H1 (cell line): ENCODE measurements around the gene PDGFD. TPM values are rescaled to one million over a fixed set of nuclear protein-coding genes. Genes with fewer than 3 reads are reported as not detected.

ENCODE experiments used
- CTCF ChIA-PET: fragments of 300-600 bp; sonication (Branson Sonifier 250); formaldehyde crosslinking; loops from one replicate; lab custom pipeline; 2021; ENCODE audit not compliant: partially characterized antibody; lab: Charles Lee
- POLR2A ChIA-PET: fragments of 300-600 bp; sonication (Branson Sonifier 250); formaldehyde crosslinking; loops from one replicate; lab custom pipeline; 2021; ENCODE audit warnings: inconsistent platforms; ENCODE audit not compliant: partially characterized antibody; lab: Charles Lee
- DNase-seq, 2 experiments: peaks; one replicate each; pipeline versions ENCODE4 v3.0.0 to v3.0.0-alpha.2; 2010 to 2022; ENCODE audit warnings: low spot score in 2 of 2, low read depth in 1 of 2, mixed read lengths in 1 of 2
- FAIRE-seq: peaks from 2 replicates; lab custom pipeline; 2011; peaks lifted over from hg19 to GRCh38; lab: Jason Lieb, UNC
- H2AFZ ChIP-seq: 2 replicates; pipeline ENCODE4 v1.8.1; 2012; ENCODE audit warnings: low read length, inconsistent platforms
- H2AK5ac ChIP-seq: 2 replicates; pipeline ENCODE4 v1.6.1; 2013; ENCODE audit warnings: low read depth, low read length
- H2BK120ac ChIP-seq: replicated peaks from 2 replicates; pipeline ENCODE3; 2013; ENCODE audit warnings: low read depth, low read length, inconsistent platforms
- H2BK12ac ChIP-seq: 2 replicates; pipeline ENCODE4 v1.6.1; 2013; ENCODE audit warnings: low read depth, low read length
- H2BK15ac ChIP-seq: 2 replicates; pipeline ENCODE4 v1.6.1; 2013; ENCODE audit warnings: low read length
- H2BK20ac ChIP-seq: 2 replicates; pipeline ENCODE4 v1.6.1; 2013; ENCODE audit warnings: low read length
- H2BK5ac ChIP-seq: 2 replicates; pipeline ENCODE4 v1.6.1; 2013; ENCODE audit warnings: low read depth, low read length
- H3K14ac ChIP-seq: 2 replicates; pipeline ENCODE4 v1.6.1; 2013; ENCODE audit warnings: inconsistent platforms; ENCODE audit not compliant: insufficient read length
- H3K18ac ChIP-seq: 2 replicates; pipeline ENCODE4 v1.6.1; 2013; ENCODE audit warnings: low read length; ENCODE audit errors: extremely low read depth
- H3K23ac ChIP-seq: 2 replicates; pipeline ENCODE4 v1.6.1; 2013; ENCODE audit warnings: inconsistent platforms; ENCODE audit not compliant: insufficient read length
- H3K23me2 ChIP-seq: 2 replicates; pipeline ENCODE4 v1.6.1; 2013; ENCODE audit warnings: low read depth, low read length
- H3K27ac ChIP-seq: 2 replicates; pipeline ENCODE4 v1.6.1; 2011; ENCODE audit warnings: low read depth, low read length, inconsistent platforms
- H3K27me3 ChIP-seq, 4 experiments: replicated peaks in 1 of 4; 1 replicate in 1 of 4; 2 replicates in 3 of 4; pipeline versions ENCODE4 v1.6.1 to v1.8.1; 2011 to 2013; ENCODE audit warnings: low read length in 3 of 4, mild to moderate bottlenecking in 3 of 4, inconsistent platforms in 2 of 4, mixed read lengths in 2 of 4, moderate library complexity in 1 of 4; ENCODE audit not compliant: control insufficient read depth in 3 of 4, insufficient read depth in 3 of 4; ENCODE audit errors: extremely low read depth in 1 of 4
- H3K36me3 ChIP-seq, 4 experiments: 2 replicates each; pipeline versions ENCODE4 v1.6.1 to v1.8.1; 2011 to 2013; ENCODE audit warnings: mild to moderate bottlenecking in 4 of 4, low read length in 3 of 4, moderate library complexity in 2 of 4, control low read depth in 1 of 4, inconsistent platforms in 1 of 4; ENCODE audit not compliant: insufficient read depth in 4 of 4, control insufficient read depth in 2 of 4
- H3K4ac ChIP-seq: replicated peaks from 2 replicates; pipeline ENCODE3; 2013; ENCODE audit warnings: low read length, low read depth, mixed read lengths, inconsistent platforms; ENCODE audit not compliant: insufficient read length
- H3K4me1 ChIP-seq, 4 experiments: replicated peaks in 1 of 4; 1 replicate in 1 of 4; 2 replicates in 3 of 4; pipeline versions ENCODE4 v1.6.1 to v1.8.1; 2011 to 2013; ENCODE audit warnings: low read length in 3 of 4, inconsistent platforms in 2 of 4, mixed read lengths in 1 of 4; ENCODE audit not compliant: insufficient read depth in 4 of 4, control insufficient read depth in 3 of 4
- H3K4me2 ChIP-seq, 2 experiments: 2 replicates each; pipeline versions ENCODE4 v1.6.1 to v1.8.1; 2011 to 2013; ENCODE audit warnings: low read depth in 2 of 2, low read length in 2 of 2, control low read depth in 1 of 2, inconsistent platforms in 1 of 2, mild to moderate bottlenecking in 1 of 2; ENCODE audit not compliant: insufficient read depth in 1 of 2
- H3K4me3 ChIP-seq, 4 experiments: fragments of 200-600, 300-600 bp in 1 of 4; sonication (generic), shearing (Covaris generic), sonication (Bioruptor Twin) in 1 of 4; 2 replicates each; pipeline versions ENCODE4 v1.5.1 to v1.8.1; 2011 to 2016; ENCODE audit warnings: low read length in 4 of 4, low read depth in 3 of 4, control low read depth in 2 of 4, inconsistent platforms in 2 of 4, mild to moderate bottlenecking in 2 of 4, mixed read lengths in 1 of 4, moderate library complexity in 1 of 4; ENCODE audit not compliant: insufficient read depth in 2 of 4; ENCODE audit errors: extremely low read depth in 1 of 4
- H3K56ac ChIP-seq: replicated peaks from 2 replicates; pipeline ENCODE3; 2013; ENCODE audit warnings: low read depth, mild to moderate bottlenecking, mixed read lengths, low read length, inconsistent platforms; ENCODE audit not compliant: insufficient read length
- H3K79me1 ChIP-seq: 2 replicates; pipeline ENCODE4 v1.6.1; 2013; ENCODE audit warnings: low read depth, low read length, control low read depth
- H3K79me2 ChIP-seq, 2 experiments: 2 replicates each; pipeline versions ENCODE4 v1.6.1 to v1.8.1; 2012 to 2013; ENCODE audit warnings: low read length in 2 of 2, mild to moderate bottlenecking in 2 of 2, inconsistent platforms in 1 of 2; ENCODE audit not compliant: insufficient read depth in 2 of 2, control insufficient read depth in 1 of 2
- H3K9ac ChIP-seq, 4 experiments: replicated peaks in 1 of 4; 1 replicate in 1 of 4; 2 replicates in 3 of 4; pipeline versions ENCODE4 v1.6.1 to v1.8.1; 2011 to 2013; ENCODE audit warnings: low read depth in 3 of 4, low read length in 3 of 4, control low read depth in 2 of 4, mild to moderate bottlenecking in 2 of 4, moderate library complexity in 2 of 4, inconsistent platforms in 1 of 4; ENCODE audit errors: extremely low read depth in 1 of 4
- H3K9me3 ChIP-seq, 2 experiments: 2 replicates each; pipeline versions ENCODE4 v1.6.1 to v1.8.1; 2012 to 2013; ENCODE audit warnings: mild to moderate bottlenecking in 2 of 2, moderate library complexity in 2 of 2, control low read depth in 1 of 2, inconsistent platforms in 1 of 2, low read depth in 1 of 2, low read length in 1 of 2, mixed read lengths in 1 of 2; ENCODE audit not compliant: insufficient read depth in 2 of 2
- H4K20me1 ChIP-seq, 2 experiments: replicated peaks in 1 of 2; 2 replicates each; pipeline versions ENCODE3 to v1.8.1; 2011 to 2013; ENCODE audit warnings: inconsistent platforms in 2 of 2, low read length in 2 of 2, mild to moderate bottlenecking in 1 of 2; ENCODE audit not compliant: insufficient read depth in 2 of 2, control insufficient read depth in 1 of 2
- H4K5ac ChIP-seq: 2 replicates; pipeline ENCODE4 v1.6.1; 2013; ENCODE audit warnings: low read length, low read depth, mixed read lengths, inconsistent platforms; ENCODE audit not compliant: insufficient read length
- H4K8ac ChIP-seq: 2 replicates; pipeline ENCODE4 v1.8.0; 2013; ENCODE audit warnings: mild to moderate bottlenecking, moderate library complexity, low read length, inconsistent platforms; ENCODE audit not compliant: insufficient read depth; ENCODE audit errors: extremely low read depth
- H4K91ac ChIP-seq: replicated peaks from 2 replicates; pipeline ENCODE3; 2013; ENCODE audit warnings: low read length, mixed read lengths, inconsistent platforms; ENCODE audit not compliant: insufficient read length
- ATF3 ChIP-seq: IDR thresholded peaks from 2 replicates; pipeline ENCODE4 v1.6.1; 2011; ENCODE audit warnings: low read depth, mild to moderate bottlenecking, low read length; ENCODE audit not compliant: insufficient read depth
- BRCA1 ChIP-seq: IDR thresholded peaks from 2 replicates; pipeline ENCODE4 v1.6.1; 2012; ENCODE audit warnings: low read depth, low read length, improper control_type of control experiment
- E2F6 ChIP-seq: IDR thresholded peaks from 2 replicates; pipeline ENCODE4 v1.6.1; 2012; ENCODE audit warnings: inconsistent platforms
- EZH2 ChIP-seq: fragments of 200-600 bp; sonication (generic); IDR thresholded peaks from 2 replicates; pipeline ENCODE4 v1.7.1; 2012; ENCODE audit warnings: low read depth, mild to moderate bottlenecking, moderate library complexity, low read length, inconsistent platforms; ENCODE audit not compliant: severe bottlenecking
- FOSL1 ChIP-seq: IDR thresholded peaks from 2 replicates; pipeline ENCODE4 v1.6.1; 2011; ENCODE audit warnings: mild to moderate bottlenecking, low read depth, low read length, moderate library complexity; ENCODE audit not compliant: insufficient read depth
- HDAC2 ChIP-seq, 2 experiments: fragments of 300-600 bp in 1 of 2; sonication (generic) in 1 of 2; IDR thresholded peaks; 2 replicates each; pipeline ENCODE4 v1.6.1; 2011 to 2012; ENCODE audit warnings: low read depth in 2 of 2, low read length in 2 of 2, mild to moderate bottlenecking in 2 of 2, moderate library complexity in 2 of 2, borderline replicate concordance in 1 of 2, inconsistent platforms in 1 of 2
- KDM4A ChIP-seq: IDR thresholded peaks from one replicate; pipeline ENCODE4 v1.7.1; 2012; ENCODE audit warnings: low read depth, mild to moderate bottlenecking, moderate library complexity, low read length, inconsistent platforms; ENCODE audit not compliant: severe bottlenecking
- POLR2A ChIP-seq, 2 experiments: IDR thresholded peaks; 1 replicate in 1 of 2; 2 replicates in 1 of 2; pipeline ENCODE4 v1.6.1; 2011; ENCODE audit warnings: low read depth in 2 of 2, low read length in 2 of 2, mild to moderate bottlenecking in 2 of 2; ENCODE audit errors: control extremely low read depth in 1 of 2
- RNF2 ChIP-seq: fragments of 200-900, 300-1000 bp; sonication (generic); IDR thresholded peaks from 2 replicates; pipeline ENCODE4 v1.7.1; 2016; ENCODE audit warnings: borderline replicate concordance, low read depth, mild to moderate bottlenecking, antibody characterized with exemption, low read length; ENCODE audit not compliant: poor library complexity, severe bottlenecking; ENCODE audit errors: missing control alignments
- SP2 ChIP-seq: IDR thresholded peaks from 2 replicates; pipeline ENCODE4 v1.6.1; 2012; ENCODE audit warnings: mild to moderate bottlenecking, low read length, inconsistent platforms
- SP4 ChIP-seq: IDR thresholded peaks from 2 replicates; pipeline ENCODE4 v1.6.1; 2012; ENCODE audit warnings: low read length, inconsistent platforms
- SRF ChIP-seq: IDR thresholded peaks from 2 replicates; pipeline ENCODE4 v1.6.1; 2011; ENCODE audit warnings: mild to moderate bottlenecking, low read depth, low read length, moderate library complexity
- WGBS, 2 experiments: shearing (Covaris generic) in 1 of 2; methylation state at CpG; one replicate each; pipeline versions ENCODE4 v1.1.6 to v1.1.7; 2013 to 2015; ENCODE audit warnings: low lambda C conversion rate in 2 of 2, mixed read lengths in 2 of 2, inconsistent platforms in 1 of 2, low coverage in 1 of 2, missing lambda C conversion rate in 1 of 2; ENCODE audit not compliant: insufficient replicate concordance in 2 of 2, insufficient coverage in 1 of 2, insufficient read length in 1 of 2; ENCODE audit errors: extremely low coverage in 1 of 2, missing lambda C conversion rate in 1 of 2; 5-methylcytosine and 5-hydroxymethylcytosine counted together
- polyA plus RNA-seq, 7 experiments: library from polyadenylated mRNA; depleted of rRNA in 3 of 7; stranded (reverse) in 5 of 7; unstranded in 2 of 7; fragments of >200 nt in 5 of 7; fragments of 200-250 nt in 2 of 7; gene quantifications; 1 replicate in 5 of 7; 2 replicates in 1 of 7; 4 replicates in 1 of 7; pipeline versions ENCODE4 v1.2.1 to v1.2.3, GENCODE V29; 2011 to 2013; ENCODE audit warnings: missing spikeins in 2 of 7, mixed read lengths in 2 of 7
- total RNA-seq: library from RNA; stranded (reverse); fragmentation: NEBNext Ultra II Directional; extraction: Animal tissue kit (Norgen Biotek cat#: 25700); gene quantifications from 2 replicates; pipeline ENCODE4 v1.2.1, GENCODE V29; 2021

Gene PDGFD
- total and polyA plus RNA-seq, 2 of the 8 experiments (the other 6 are each of a cell fraction or from before 2014, with no cell fraction given) = 1.1 to 3.9 TPM

- Histone ChIP-seq H3K14ac (no peak overlapping the region), H3K79me2 (no peaks in the 10 kb centered on the region), H4K5ac (no peak overlapping the region), H2BK5ac (no peak overlapping the region), H4K91ac (no peak overlapping the region), H3K79me1 (no peaks in the 10 kb centered on the region), H4K8ac (no peak overlapping the region), H2AK5ac (no peak overlapping the region), H3K4me2 (no peak overlapping the region), H3K27me3 (no peaks in the 10 kb centered on the region), H3K56ac (no peak overlapping the region), H3K23ac (no peak overlapping the region), H2AFZ (no peak overlapping the region), H3K9ac (no peak overlapping the region), H2BK120ac (no peak overlapping the region), H3K27ac (no peak overlapping the region), H3K36me3 (no peaks in the 10 kb centered on the region), H2BK15ac (no peak overlapping the region), H3K4ac (no peak overlapping the region), H3K23me2 (no peaks in the 10 kb centered on the region), H3K4me1 (no peaks in the 10 kb centered on the region), H3K4me3 (no peak overlapping the region), H4K20me1 (peaks cover 0 to 1% of the 10 kb centered on the region in 2 experiments), H2BK12ac (no peak overlapping the region), H3K18ac (no peak overlapping the region), H2BK20ac (no peak overlapping the region), H3K9me3 (no peaks in the 10 kb centered on the region)
- no peak for FAIRE-seq
- WGBS, 2 experiments = 86% methylated on average over 2 of the region's 2 CpGs; no CpG with 5 or more reads in 1 of the 2 experiments
- POLR2A ChIA-PET = interaction anchor here (1.1 kb wide), 1 partner anchor 55 kb away, joined by 3 read pairs; no protein-coding TSS in a partner anchor
- CTCF ChIA-PET = no interaction called here
- no peak for DNase-seq
- TF ChIP-seq SP2 (no peak), BRCA1 (no peak), FOSL1 (no peak), EZH2 (no peak), KDM4A (no peak), E2F6 (no peak), HDAC2 (IDR thresholded peaks at IDR 0.05; ENCODE audit: borderline replicate concordance in 1 of 2, low read depth in 2 of 2, low read length in 2 of 2) (no peak), SP4 (no peak), SRF (no peak), POLR2A (IDR thresholded peaks at IDR 0.05; ENCODE audit: control extremely low read depth in 1 of 2, low read depth in 2 of 2, low read length in 2 of 2) (no peak), ATF3 (no peak), RNF2 (no peak)
These were observed 158.6 kb downstream of the PDGFD start for GRCh38 chr11:104005234-104005855.
